ENCODE results near the gene PIK3R3.

Gene PIK3R3

DNA sequence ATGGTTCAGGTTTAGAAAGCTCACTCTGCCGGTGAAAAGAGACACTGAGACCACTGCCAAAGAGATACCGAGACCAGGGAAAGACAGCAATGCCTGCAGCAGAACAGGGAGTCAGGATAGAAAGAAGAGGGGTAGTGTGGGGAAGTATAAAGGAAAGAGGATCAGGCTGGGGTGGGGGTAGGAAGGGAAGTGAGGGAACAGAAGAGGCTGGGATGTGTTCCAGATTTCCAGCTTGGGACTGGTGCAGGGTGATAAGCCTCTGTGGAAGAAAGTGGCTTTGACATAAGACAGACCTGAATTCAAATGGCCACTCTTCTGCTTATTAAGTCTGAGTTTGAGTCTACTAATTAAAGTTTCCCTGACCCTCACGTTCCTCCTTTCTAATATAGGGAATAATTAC lies 105.9 kb downstream of the PIK3R3 start:
- no peak for DNase-seq (ENCODE audit: low read depth)
- TF ChIP-seq CTCF (conservative IDR thresholded peaks at IDR 0.05; ENCODE audit: low read depth, low read length), result no peak
- H3K4me3 ChIP-seq (ENCODE audit: low read length), result no peak overlapping the region

DNA sequence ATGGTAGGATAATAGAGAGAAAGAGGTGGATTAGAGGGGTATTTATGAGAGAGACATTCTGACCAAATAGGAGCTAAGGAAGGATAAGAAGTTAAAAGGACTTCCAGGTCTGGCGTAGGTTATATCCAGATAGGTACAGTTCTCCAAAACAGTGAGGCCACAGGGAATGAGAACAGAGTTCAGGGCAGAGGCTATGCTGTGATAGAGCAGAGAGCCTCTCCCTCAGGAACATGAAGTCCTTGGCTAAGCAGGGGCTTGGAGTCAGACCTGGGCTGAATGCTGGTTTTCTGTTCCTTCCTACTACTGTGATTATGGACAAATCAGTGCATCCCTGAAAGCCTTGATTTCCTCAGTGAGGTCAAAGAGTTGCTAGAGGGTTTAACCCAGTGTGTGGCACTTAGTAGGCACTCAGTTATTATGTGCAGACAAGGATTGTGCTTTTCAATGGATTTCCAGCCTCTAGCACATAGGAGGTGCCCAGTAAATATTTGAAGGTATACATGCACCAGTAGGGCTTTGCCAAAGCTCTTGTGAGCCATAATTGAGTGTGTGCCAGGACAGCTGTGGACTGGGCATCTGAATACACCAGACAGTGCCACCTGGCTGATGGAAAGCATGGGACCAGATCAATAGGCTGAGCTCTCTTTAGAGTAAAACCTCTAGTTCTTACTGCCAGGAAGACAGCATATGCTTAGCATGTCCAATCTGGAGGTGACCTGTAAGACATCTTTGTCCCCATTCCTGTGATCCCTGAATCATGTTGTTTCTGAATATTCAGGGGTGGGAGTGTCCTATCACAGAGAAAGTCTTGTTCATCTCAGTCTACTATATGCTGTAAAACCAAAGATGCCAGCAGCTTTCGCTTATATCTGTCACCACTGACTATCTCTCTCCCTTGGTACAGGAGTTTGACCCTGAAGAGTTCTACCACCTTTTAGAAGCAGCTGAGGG lies 111.1 kb downstream of the PIK3R3 start:
- no peak for TF ChIP-seq CTCF (conservative IDR thresholded peaks at IDR 0.05; ENCODE audit: low read depth, low read length)
- no peak overlapping the region for H3K4me3 ChIP-seq (ENCODE audit: low read length)
- DNase-seq (ENCODE audit: low read depth), result no peak

- TF ChIP-seq CTCF (conservative IDR thresholded peaks at IDR 0.05; ENCODE audit: low read depth, low read length), result no peak
- no peak for DNase-seq (ENCODE audit: low read depth)
These were observed 112.4 kb downstream of the PIK3R3 start for GRCh38 chr1:46020010-46020409.

DNA sequence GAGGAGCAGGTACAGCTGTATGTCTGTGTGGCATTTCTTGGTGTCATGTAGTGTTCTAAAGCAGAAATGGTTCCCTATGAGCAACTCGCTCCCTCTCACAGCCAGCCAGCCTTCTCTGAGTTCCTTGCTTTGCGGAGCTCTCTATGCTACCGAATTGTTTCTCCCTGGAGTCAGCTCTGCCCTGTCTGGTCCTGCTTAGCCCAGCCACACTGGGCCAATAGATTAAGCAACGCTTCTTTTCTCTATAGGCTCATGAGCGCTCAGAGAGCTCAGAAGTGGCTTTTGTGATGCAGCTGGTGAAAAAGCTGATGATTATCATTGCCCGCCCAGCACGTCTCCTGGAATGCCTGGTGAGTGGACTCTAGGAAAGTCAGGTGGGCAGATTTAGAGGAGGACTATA lies 113.1 kb downstream of the PIK3R3 start:
- no peak for DNase-seq (ENCODE audit: low read depth)
- TF ChIP-seq CTCF (conservative IDR thresholded peaks at IDR 0.05; ENCODE audit: low read depth, low read length), result no peak
- H3K4me3 ChIP-seq (ENCODE audit: low read length), result no peak overlapping the region

More at GRCh38 chr1:46020010-46020409, 112.4 kb downstream of the PIK3R3 start:
- no peak overlapping the region for H3K4me3 ChIP-seq (ENCODE audit: low read length)

DNA sequence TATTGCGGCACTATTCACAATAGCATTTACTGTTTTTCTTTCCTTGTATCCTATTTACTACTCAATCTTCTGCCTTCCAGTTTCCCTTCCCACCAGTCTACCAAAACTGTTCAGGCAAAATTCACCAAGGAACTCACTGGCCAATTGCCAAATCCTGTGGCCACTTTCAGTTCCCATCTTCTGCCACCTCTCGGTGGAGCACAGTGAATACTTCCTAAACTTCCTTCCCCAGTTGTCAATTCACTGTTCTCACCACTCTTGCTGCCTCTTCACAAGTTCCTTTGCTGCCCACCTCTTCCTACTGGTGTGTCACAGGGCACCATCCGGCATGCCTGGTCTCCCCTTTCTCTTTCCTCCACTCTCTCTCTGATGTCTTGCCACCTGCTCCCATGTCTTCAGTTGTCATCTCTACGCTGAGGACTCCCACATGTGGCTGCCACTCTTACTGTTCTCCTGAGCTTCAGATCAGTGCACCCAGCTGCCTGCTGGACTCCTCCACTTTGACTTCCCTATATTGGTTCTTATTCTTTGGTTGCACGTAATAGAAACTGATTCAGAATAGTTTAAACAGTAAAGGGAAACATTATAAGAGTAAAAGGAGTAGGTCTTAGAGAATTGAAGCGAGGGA lies 114.4 kb downstream of the PIK3R3 start:
- DNase-seq (ENCODE audit: low read depth), result no peak
- no peak overlapping the region for H3K4me3 ChIP-seq (ENCODE audit: low read length)
- TF ChIP-seq CTCF (conservative IDR thresholded peaks at IDR 0.05; ENCODE audit: low read depth, low read length), result no peak

DNA sequence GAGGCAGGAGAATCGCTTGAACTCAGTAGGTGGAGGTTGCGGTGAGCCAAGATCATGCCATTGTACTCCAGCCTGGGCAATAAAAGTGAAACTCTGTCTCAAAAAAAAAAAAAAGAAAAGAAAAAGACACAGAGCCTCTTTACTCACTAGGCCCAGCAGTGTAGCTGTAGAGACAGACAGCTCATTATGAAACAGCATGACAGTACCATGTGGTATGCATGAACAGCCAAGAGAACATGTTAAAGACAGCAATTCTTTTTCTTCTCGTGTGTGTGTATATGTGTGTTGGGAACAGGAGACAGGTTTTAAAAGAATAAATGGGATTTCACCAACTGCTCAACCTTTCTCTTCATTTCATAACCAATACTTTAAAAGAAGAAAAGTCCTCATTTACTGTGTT lies 118.8 kb downstream of the PIK3R3 start:
- no peak overlapping the region for H3K4me3 ChIP-seq (ENCODE audit: low read length)
- DNase-seq (ENCODE audit: low read depth), result no peak

More for the DNA sequence above, 118.8 kb downstream of the PIK3R3 start:
- no peak for TF ChIP-seq CTCF (conservative IDR thresholded peaks at IDR 0.05; ENCODE audit: low read depth, low read length)
